Measurements from ENCODE around the gene ERICH3.

DNA sequence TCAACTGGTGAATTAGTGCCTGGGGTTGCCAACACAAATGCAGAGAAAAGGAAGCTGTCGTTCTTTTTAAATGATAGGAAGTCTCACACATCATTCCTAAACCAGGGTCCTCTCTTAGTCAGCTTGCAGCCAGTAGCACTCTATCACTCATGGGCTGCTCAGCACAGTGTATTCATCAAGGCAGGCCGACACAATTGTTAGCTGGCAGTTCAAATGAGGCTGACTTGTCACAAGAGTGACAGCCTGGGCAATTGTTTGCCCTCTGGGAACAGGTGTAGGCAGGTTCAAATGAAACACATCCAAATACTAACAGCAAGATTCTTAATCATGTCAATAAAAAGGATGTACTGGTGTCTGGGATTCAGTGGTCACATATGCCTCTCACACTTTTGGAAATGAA, 76.9 kb downstream of the ERICH3 start:
- TF ChIP-seq, protein P1, sequence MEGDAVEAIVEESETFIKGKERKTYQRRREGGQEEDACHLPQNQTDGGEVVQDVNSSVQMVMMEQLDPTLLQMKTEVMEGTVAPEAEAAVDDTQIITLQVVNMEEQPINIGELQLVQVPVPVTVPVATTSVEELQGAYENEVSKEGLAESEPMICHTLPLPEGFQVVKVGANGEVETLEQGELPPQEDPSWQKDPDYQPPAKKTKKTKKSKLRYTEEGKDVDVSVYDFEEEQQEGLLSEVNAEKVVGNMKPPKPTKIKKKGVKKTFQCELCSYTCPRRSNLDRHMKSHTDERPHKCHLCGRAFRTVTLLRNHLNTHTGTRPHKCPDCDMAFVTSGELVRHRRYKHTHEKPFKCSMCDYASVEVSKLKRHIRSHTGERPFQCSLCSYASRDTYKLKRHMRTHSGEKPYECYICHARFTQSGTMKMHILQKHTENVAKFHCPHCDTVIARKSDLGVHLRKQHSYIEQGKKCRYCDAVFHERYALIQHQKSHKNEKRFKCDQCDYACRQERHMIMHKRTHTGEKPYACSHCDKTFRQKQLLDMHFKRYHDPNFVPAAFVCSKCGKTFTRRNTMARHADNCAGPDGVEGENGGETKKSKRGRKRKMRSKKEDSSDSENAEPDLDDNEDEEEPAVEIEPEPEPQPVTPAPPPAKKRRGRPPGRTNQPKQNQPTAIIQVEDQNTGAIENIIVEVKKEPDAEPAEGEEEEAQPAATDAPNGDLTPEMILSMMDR (IDR thresholded peaks at IDR 0.05; ENCODE audit: insufficient read depth, low read length, poor library complexity, severe bottlenecking): no peak
- TF ChIP-seq EZH2phosphoT487 (conservative IDR thresholded peaks at IDR 0.05; ENCODE audit: low read length): no peak

All from SU-DHL-6 (cell line).